GM18907 (cell line): ENCODE measurements around the gene TNFAIP8L1.

Source experiments
- ATAC-seq: cut with Tn5 transposase; IDR thresholded peaks from one replicate; pipeline ENCODE4 v1.9.1; 2021; ENCODE audit warnings: mild to moderate bottlenecking, moderate library complexity; ENCODE audit not compliant: unreplicated experiment

Gene TNFAIP8L1

GRCh38 chr19:4609878-4610511, 29.3 kb upstream of the TNFAIP8L1 start:
- ATAC-seq = no peak

- no peak for ATAC-seq
These were observed 26.0 kb upstream of the TNFAIP8L1 start for GRCh38 chr19:4613254-4613751.

- ATAC-seq = no peak
These were observed 21.3 kb upstream of the TNFAIP8L1 start for GRCh38 chr19:4618019-4618418.

GRCh38 chr19:4619668-4620294, 19.5 kb upstream of the TNFAIP8L1 start:
- no peak for ATAC-seq

GRCh38 chr19:4620675-4621074, 18.6 kb upstream of the TNFAIP8L1 start:
- no peak for ATAC-seq

- ATAC-seq = no peak
These were observed 16.5 kb upstream of the TNFAIP8L1 start for GRCh38 chr19:4622695-4623421.

GRCh38 chr19:4624301-4624700, 15.0 kb upstream of the TNFAIP8L1 start:
- no peak for ATAC-seq

GRCh38 chr19:4624733-4625362, 14.5 kb upstream of the TNFAIP8L1 start:
- ATAC-seq = no peak

- ATAC-seq = no peak
These were observed 6.0 kb upstream of the TNFAIP8L1 start for GRCh38 chr19:4633140-4633967.

- ATAC-seq = no peak
These were observed 3.6 kb upstream of the TNFAIP8L1 start for GRCh38 chr19:4635754-4636116.

- ATAC-seq = no peak
These were observed 3.1 kb upstream of the TNFAIP8L1 start for GRCh38 chr19:4636151-4636717.

GRCh38 chr19:4636761-4637160, 2.6 kb upstream of the TNFAIP8L1 start:
- ATAC-seq = no peak

GRCh38 chr19:4638317-4638716, 999 bp upstream of the TNFAIP8L1 start:
- ATAC-seq = no peak

GRCh38 chr19:4639531-4640246, 373 bp downstream of the TNFAIP8L1 start:
- peak; percentile 19 for ATAC-seq

- no peak for ATAC-seq
These were observed 1.1 kb downstream of the TNFAIP8L1 start for GRCh38 chr19:4640247-4641000.

- ATAC-seq = no peak
These were observed 1.8 kb downstream of the TNFAIP8L1 start for GRCh38 chr19:4641132-4641531.

GRCh38 chr19:4642625-4643024, 3.3 kb downstream of the TNFAIP8L1 start:
- no peak for ATAC-seq

GRCh38 chr19:4645718-4646117, 6.4 kb downstream of the TNFAIP8L1 start:
- no peak for ATAC-seq
